PC-3 (cell line): Measurements from ENCODE around the gene AHCYL1.

Experiments
- CTCF ChIP-seq: fragments of 300-600 bp; sonication (generic); conservative IDR thresholded peaks from 2 replicates; pipeline ENCODE4 v1.5.1; 2017; ENCODE audit warnings: antibody characterized with exemption, low read depth, mild to moderate bottlenecking, low read length
- EZH2phosphoT487 ChIP-seq: fragments of 300-600 bp; sonication (generic); IDR thresholded peaks from 2 replicates; pipeline ENCODE4 v1.6.1; 2018; ENCODE audit warnings: mild to moderate bottlenecking, antibody characterized with exemption, low read length, borderline replicate concordance

- TF ChIP-seq CTCF (no peak), EZH2phosphoT487 (no peak)
Observed at GRCh38 chr1:110067479-110067892, 82.9 kb downstream of the AHCYL1 start.
